Measurements from ENCODE around the gene CEP104.

CEP104 gene

DNA sequence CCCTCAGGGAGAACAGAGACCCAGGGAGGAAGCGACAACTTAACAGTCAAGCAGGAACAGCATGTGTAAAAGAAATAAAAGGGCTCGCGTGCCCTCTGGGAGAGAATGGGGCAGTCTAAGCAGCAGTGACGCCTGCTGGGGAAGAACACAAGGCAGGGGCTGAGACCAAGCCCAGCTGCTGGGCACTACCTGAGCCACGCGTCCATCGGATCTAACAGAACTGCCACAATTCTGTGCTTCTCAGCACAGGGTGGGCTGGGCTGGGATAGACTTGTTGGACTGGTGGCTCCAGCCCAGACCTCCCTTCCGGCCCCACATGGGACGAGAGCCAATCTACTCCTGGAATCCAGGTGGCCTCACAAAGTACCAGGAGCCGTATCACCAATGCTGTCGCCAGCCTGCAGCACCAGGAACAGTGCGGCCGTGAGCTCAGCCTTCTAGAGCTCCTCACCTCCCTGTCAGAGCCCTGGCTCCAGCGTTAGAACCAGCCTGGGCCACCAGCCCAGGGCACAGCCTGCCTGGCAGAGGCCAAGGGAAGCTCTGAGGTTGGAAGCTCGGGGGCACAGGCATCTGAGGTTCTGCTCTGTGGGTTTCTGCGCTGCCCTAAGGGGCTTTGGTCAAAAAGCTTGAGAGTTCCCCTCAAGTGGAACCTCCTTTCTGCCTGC is 68.1 kb downstream of the CEP104 start:
- no peak for DNase-seq
- Mint-ChIP-seq H3K9me3 (no peaks in the 10 kb centered on the region), H3K27me3 (ENCODE audit: low read depth, poor library complexity) (peaks cover 2% of the 10 kb centered on the region), H3K4me3 (no peak overlapping the region), H3K27ac (peak overlapping the region; percentile 33), H3K4me1 (peaks cover 15% of the 10 kb centered on the region), H3K36me3 (ENCODE audit: low read depth) (peaks cover 24% of the 10 kb centered on the region)
- TF ChIP-seq, protein P1, sequence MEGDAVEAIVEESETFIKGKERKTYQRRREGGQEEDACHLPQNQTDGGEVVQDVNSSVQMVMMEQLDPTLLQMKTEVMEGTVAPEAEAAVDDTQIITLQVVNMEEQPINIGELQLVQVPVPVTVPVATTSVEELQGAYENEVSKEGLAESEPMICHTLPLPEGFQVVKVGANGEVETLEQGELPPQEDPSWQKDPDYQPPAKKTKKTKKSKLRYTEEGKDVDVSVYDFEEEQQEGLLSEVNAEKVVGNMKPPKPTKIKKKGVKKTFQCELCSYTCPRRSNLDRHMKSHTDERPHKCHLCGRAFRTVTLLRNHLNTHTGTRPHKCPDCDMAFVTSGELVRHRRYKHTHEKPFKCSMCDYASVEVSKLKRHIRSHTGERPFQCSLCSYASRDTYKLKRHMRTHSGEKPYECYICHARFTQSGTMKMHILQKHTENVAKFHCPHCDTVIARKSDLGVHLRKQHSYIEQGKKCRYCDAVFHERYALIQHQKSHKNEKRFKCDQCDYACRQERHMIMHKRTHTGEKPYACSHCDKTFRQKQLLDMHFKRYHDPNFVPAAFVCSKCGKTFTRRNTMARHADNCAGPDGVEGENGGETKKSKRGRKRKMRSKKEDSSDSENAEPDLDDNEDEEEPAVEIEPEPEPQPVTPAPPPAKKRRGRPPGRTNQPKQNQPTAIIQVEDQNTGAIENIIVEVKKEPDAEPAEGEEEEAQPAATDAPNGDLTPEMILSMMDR (IDR thresholded peaks at IDR 0.05) = no peak

DNA sequence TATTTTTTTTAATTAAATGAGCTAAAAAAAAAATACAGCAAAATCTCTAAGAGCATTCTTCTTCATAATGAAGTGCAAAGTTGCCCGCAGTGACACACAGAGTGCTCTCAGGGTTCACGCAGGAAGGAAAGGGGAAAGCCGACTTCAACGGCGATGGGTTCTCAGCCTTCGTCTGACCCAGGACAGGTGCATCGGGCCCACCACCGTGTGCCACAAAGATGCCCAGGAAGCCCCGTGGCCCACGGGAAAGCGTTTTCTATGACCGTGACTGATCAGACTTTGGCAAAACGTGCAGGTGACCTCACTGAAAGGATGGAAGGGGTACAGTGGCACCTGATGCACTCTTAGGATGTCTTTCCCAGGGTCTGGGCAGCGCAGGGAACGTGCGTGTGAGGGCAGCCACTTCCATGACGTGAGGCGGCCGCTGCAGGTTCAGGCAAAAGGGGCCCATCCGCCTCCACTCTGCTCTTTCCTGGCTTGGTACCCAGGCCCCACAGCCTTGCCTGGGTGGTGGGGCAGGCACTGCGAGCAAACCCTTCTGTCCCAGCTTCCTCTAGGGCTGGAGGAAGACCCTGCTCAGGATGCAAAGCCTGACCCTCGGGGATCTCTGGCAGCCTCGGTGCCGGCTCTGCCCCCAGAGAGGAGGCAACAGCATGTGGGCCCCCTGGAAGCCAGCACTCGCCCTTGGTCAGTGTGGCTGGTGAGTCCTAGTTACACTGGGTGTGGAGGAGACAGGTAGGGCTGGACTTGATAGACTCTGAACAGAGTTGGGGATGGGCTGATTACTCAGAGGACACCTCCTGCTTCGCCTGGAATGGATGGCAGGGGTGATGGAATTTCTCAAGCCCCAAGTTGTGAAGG is 69.0 kb downstream of the CEP104 start:
- peaks cover 30% of the 10 kb centered on the region for H3K36me3 Mint-ChIP-seq (ENCODE audit: low read depth)
- TF ChIP-seq, protein P1 (IDR thresholded peaks at IDR 0.05) = no peak
- peaks cover 2% of the 10 kb centered on the region for H3K27me3 Mint-ChIP-seq (ENCODE audit: low read depth, poor library complexity)
- peak overlapping the region; percentile 45 for H3K27ac Mint-ChIP-seq
- H3K9me3 Mint-ChIP-seq = no peaks in the 10 kb centered on the region
- no peak for DNase-seq
- H3K4me3 Mint-ChIP-seq = no peak overlapping the region
- H3K4me1 Mint-ChIP-seq = peaks cover 6% of the 10 kb centered on the region

DNA sequence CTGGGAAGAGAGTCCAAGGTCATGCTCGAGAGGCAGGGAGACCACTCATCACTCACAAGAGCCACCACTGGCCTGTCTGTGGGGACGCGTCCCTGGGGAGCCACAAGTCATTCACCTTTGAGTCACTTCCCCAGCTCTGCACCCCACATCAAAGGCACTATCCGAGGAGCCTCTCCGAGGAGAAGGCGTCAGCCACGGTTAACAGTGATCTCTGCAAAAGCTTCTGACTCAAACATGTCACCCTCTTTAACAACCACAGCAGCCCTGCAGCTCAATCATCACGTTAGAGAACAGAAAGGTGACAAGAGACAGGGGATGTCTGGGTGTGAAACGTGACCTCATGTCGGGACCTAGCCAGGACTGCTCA is 69.7 kb downstream of the CEP104 start:
- no peak for DNase-seq
- H3K9me3 Mint-ChIP-seq = no peaks in the 10 kb centered on the region
- peaks cover 30% of the 10 kb centered on the region for H3K36me3 Mint-ChIP-seq (ENCODE audit: low read depth)
- H3K27me3 Mint-ChIP-seq (ENCODE audit: low read depth, poor library complexity) = peaks cover 2% of the 10 kb centered on the region
- no peak overlapping the region for H3K4me3 Mint-ChIP-seq
- peak overlapping the region; percentile 80 for H3K27ac Mint-ChIP-seq
- no peaks in the 10 kb centered on the region for H3K4me1 Mint-ChIP-seq
- TF ChIP-seq, protein P1 (IDR thresholded peaks at IDR 0.05) = no peak

DNA sequence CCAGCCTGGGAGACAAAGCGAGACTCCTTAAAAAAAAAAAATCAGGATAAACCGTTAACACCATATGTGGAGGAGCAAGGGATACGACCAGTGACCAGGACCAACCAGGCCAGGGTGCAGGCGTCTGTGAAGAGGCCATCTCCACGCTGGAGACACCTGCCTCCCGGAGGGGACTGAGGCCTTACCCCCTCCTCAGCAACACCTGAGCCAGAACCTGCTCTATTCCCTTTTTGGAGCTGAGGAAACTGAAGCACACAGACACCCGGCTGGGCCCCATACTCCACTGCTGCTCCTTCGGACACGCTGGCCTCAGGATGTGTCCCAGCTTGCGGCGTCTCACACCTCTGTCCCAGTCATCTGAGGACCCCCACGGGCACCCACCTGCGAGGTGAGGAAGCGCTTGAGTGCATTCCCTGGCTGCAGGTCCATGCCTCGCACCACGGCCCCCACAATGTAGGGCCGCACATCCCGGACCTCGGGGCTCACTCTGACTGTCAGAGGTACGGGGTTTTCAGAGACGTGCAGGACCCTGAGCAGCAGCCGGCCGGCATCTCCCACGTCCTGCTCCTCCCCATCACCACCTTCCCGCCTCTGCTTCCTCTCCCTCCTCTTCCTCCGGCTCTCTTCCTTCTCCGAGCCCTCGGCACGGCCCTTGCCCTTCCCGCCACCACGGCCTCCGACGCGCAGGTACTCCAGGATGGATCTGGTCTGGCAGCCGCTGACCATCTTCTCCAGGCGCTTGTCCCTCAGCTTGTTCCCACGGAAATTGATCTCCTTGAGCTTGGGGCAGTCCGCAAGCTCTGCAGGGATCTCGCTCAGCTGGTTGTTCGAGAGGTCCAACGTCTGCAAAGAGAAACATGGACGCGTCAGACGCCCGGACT is 70.3 kb downstream of the CEP104 start:
- Mint-ChIP-seq H3K27me3 (ENCODE audit: low read depth, poor library complexity) (peaks cover 2% of the 10 kb centered on the region), H3K27ac (peak overlapping the region; percentile 80), H3K4me3 (no peak overlapping the region), H3K4me1 (no peaks in the 10 kb centered on the region), H3K36me3 (ENCODE audit: low read depth) (peaks cover 36% of the 10 kb centered on the region), H3K9me3 (no peaks in the 10 kb centered on the region)
- DNase-seq = no peak
- TF ChIP-seq, protein P1 (IDR thresholded peaks at IDR 0.05) = no peak

DNA sequence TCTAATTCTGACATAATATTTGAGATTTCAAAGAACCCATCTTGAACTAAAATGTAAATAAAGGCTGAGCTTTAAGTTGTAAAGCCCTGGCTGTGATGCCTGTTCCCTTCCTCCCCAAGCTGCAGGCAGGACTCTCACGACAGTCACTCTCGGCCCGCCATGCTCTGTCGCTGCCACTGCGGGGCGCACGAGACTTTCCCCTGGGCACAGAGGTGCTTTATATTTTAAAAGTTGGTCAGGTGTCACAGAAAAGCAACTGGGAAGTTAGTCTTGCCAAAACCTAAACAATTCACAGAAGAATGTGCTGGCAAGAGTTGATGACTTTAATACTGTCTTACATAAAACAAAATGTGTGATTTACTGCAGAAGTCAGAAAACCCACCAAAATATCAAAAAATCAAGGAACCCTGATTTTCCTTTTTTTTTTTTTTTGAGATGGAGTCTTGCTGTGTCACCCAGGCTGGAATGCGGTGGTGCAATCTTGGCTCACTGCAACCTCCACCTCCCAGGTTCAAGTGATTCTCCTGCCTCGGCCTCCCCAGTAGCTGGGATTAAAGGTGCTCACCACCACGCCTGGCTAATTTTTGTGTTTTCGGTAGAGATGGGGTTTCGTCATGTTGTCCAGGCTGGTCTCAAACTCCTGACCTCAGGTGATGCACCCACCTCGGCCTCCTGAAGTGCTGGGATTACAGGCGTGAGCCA is 71.4 kb downstream of the CEP104 start:
- peak overlapping the region; percentile 56 for H3K27ac Mint-ChIP-seq
- H3K4me3 Mint-ChIP-seq = no peak overlapping the region
- no peaks in the 10 kb centered on the region for H3K9me3 Mint-ChIP-seq
- peaks cover 47% of the 10 kb centered on the region for H3K36me3 Mint-ChIP-seq (ENCODE audit: low read depth)
- H3K4me1 Mint-ChIP-seq = no peaks in the 10 kb centered on the region
- peak; percentile 43 for DNase-seq
- TF ChIP-seq, protein P1 (IDR thresholded peaks at IDR 0.05) = peak; percentile 42
- H3K27me3 Mint-ChIP-seq (ENCODE audit: low read depth, poor library complexity) = peaks cover 2% of the 10 kb centered on the region
